Stimulated activated CD8-positive, alpha-beta memory T cell treated with anti-CD3 and anti-CD28 coated beads, Interleukin-4, amount 100 ng/mL, for 48 hours (primary cell): ENCODE measurements around the gene SAMD4B.
"Not testable (repeated sequence)": the region's sequence is repeated elsewhere in the genome, so short reads cannot be mapped to it uniquely, and the experiment has no call there.

Source experiments
- DNase-seq: peaks from one replicate; pipeline ENCODE4 v3.0.0-alpha.2; 2020

Gene SAMD4B

GRCh38 chr19:39314016-39314728 lies 28.0 kb upstream of the SAMD4B start:
- DNase-seq, result no peak

- DNase-seq, result no peak
These were observed 26.3 kb upstream of the SAMD4B start for GRCh38 chr19:39315933-39316332.

- DNase-seq, result no peak
These were observed 25.4 kb upstream of the SAMD4B start for GRCh38 chr19:39316627-39317321.

GRCh38 chr19:39317476-39317875 lies 24.7 kb upstream of the SAMD4B start:
- no peak for DNase-seq

GRCh38 chr19:39318071-39318470 lies 24.1 kb upstream of the SAMD4B start:
- DNase-seq, result no peak

GRCh38 chr19:39318690-39319089 lies 23.5 kb upstream of the SAMD4B start:
- DNase-seq, result no peak

GRCh38 chr19:39319098-39319891 lies 22.9 kb upstream of the SAMD4B start:
- DNase-seq, result no peak

GRCh38 chr19:39319892-39320248 lies 22.4 kb upstream of the SAMD4B start:
- no peak for DNase-seq

- DNase-seq, result no peak
These were observed 20.9 kb upstream of the SAMD4B start for GRCh38 chr19:39321117-39321831.

- no peak for DNase-seq
These were observed 20.4 kb upstream of the SAMD4B start for GRCh38 chr19:39321832-39322176.

- DNase-seq, result no peak
These were observed 17.9 kb upstream of the SAMD4B start for GRCh38 chr19:39324242-39324842.

- no peak for DNase-seq
These were observed 16.2 kb upstream of the SAMD4B start for GRCh38 chr19:39325778-39326665.

GRCh38 chr19:39327363-39328045 lies 14.7 kb upstream of the SAMD4B start:
- DNase-seq, result no peak

GRCh38 chr19:39328046-39328705 lies 14.0 kb upstream of the SAMD4B start:
- peak; percentile 94 for DNase-seq

- no peak for DNase-seq
These were observed 12.3 kb upstream of the SAMD4B start for GRCh38 chr19:39329948-39330347.

- no peak for DNase-seq
These were observed 9.9 kb upstream of the SAMD4B start for GRCh38 chr19:39332293-39332692.

GRCh38 chr19:39332738-39333137 lies 9.5 kb upstream of the SAMD4B start:
- not testable (repeated sequence) for DNase-seq

- DNase-seq, result no peak
These were observed 8.7 kb upstream of the SAMD4B start for GRCh38 chr19:39333507-39333906.

GRCh38 chr19:39334444-39334976 lies 7.7 kb upstream of the SAMD4B start:
- no peak for DNase-seq

- peak; percentile 47 for DNase-seq
These were observed 7.1 kb upstream of the SAMD4B start for GRCh38 chr19:39335168-39335548.
